Chondrocyte (in vitro differentiated cells): ENCODE measurements around the gene ZNF174. TPM values are rescaled to one million over a fixed set of nuclear protein-coding genes. Genes with fewer than 3 reads are reported as not detected.

Experiments used
- DNase-seq: peaks from one replicate; pipeline ENCODE4 v3.0.0; 2021; ENCODE audit warnings: mixed read lengths, low spot score
- H3K27ac Mint-ChIP-seq: one replicate; pipeline ENCODE4 v1.8.0; 2021; ENCODE audit warnings: mild to moderate bottlenecking, moderate library complexity, mixed read lengths; ENCODE audit not compliant: unreplicated experiment
- H3K27me3 Mint-ChIP-seq: 2 replicates; pipeline ENCODE4 v1.8.0; 2021; ENCODE audit warnings: low read depth, mixed read lengths
- H3K36me3 Mint-ChIP-seq: 2 replicates; pipeline ENCODE4 v1.8.0; 2021; ENCODE audit warnings: low read depth, mixed read lengths
- H3K4me1 Mint-ChIP-seq: 2 replicates; pipeline ENCODE4 v1.8.0; 2021; ENCODE audit warnings: low read depth, mild to moderate bottlenecking, mixed read lengths
- H3K4me3 Mint-ChIP-seq: one replicate; pipeline ENCODE4 v1.8.0; 2021; ENCODE audit warnings: mild to moderate bottlenecking, moderate library complexity, mixed read lengths; ENCODE audit not compliant: unreplicated experiment
- H3K9me3 Mint-ChIP-seq: 2 replicates; pipeline ENCODE4 v1.8.0; 2021; ENCODE audit warnings: low read depth, mixed read lengths
- total RNA-seq: library from RNA; stranded (reverse); gene quantifications from 3 replicates; pipeline ENCODE4 v1.2.1, GENCODE V29; 2021
- TF ChIP-seq, protein P1 (sequence below): fragments of 200-600 bp; sonication (generic); IDR thresholded peaks from 2 replicates; pipeline ENCODE4 v1.5.0; 2021; ENCODE audit warnings: antibody characterized with exemption, mild to moderate bottlenecking, moderate library complexity

Gene ZNF174
- total RNA-seq, 1 donor from 2014 or later, result 10.6 TPM

DNA sequence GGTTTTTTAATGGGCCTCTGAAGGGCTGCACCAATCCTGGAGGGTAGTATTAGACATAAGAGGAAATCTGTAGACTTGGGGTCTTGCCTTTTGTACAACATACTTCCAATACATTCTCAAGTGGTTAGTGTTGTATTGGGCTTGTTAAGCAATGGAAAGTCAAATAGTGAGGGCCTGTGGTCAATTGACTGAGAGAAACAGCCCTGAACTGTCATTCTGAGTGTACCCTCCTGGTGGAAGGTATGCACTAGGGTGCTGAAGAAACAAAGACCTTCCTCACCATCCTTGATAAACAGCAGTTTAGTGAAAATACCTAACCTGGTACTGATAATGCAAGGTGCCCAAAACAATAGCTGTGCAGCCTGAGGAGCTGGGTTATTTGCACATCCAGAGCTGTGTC, 23.1 kb upstream of the ZNF174 start:
- H3K36me3 Mint-ChIP-seq, result peaks cover 48% of the 10 kb centered on the region
- no peaks in the 10 kb centered on the region for H3K4me1 Mint-ChIP-seq
- H3K27ac Mint-ChIP-seq, result no peak overlapping the region
- no peak overlapping the region for H3K4me3 Mint-ChIP-seq
- no peak for DNase-seq
- peaks cover 69% of the 10 kb centered on the region for H3K9me3 Mint-ChIP-seq
- no peaks in the 10 kb centered on the region for H3K27me3 Mint-ChIP-seq
- TF ChIP-seq, protein P1, sequence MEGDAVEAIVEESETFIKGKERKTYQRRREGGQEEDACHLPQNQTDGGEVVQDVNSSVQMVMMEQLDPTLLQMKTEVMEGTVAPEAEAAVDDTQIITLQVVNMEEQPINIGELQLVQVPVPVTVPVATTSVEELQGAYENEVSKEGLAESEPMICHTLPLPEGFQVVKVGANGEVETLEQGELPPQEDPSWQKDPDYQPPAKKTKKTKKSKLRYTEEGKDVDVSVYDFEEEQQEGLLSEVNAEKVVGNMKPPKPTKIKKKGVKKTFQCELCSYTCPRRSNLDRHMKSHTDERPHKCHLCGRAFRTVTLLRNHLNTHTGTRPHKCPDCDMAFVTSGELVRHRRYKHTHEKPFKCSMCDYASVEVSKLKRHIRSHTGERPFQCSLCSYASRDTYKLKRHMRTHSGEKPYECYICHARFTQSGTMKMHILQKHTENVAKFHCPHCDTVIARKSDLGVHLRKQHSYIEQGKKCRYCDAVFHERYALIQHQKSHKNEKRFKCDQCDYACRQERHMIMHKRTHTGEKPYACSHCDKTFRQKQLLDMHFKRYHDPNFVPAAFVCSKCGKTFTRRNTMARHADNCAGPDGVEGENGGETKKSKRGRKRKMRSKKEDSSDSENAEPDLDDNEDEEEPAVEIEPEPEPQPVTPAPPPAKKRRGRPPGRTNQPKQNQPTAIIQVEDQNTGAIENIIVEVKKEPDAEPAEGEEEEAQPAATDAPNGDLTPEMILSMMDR, result no peak

DNA sequence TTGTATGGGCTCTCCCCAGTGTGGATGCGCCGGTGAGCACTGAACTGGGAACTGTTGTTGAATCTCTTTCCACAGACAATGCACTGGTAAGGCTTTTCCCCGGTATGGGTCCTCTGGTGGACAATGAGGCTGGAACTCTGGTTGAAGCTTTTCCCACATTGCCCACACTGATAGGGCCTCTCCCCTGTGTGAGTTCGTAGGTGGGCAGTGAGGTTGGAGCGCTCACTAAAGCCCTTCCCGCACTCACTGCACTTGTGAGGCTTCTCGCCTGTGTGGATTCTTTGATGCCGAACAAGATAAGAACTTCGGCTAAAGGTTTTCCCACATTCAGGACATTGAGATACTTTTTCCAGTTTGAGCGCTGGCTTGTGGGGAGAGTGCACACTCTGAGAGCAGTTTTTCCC, 18.0 kb upstream of the ZNF174 start:
- Mint-ChIP-seq H3K4me1 (no peaks in the 10 kb centered on the region), H3K27ac (no peak overlapping the region), H3K4me3 (no peak overlapping the region), H3K36me3 (peaks cover 79% of the 10 kb centered on the region), H3K27me3 (no peaks in the 10 kb centered on the region), H3K9me3 (peaks cover 66% of the 10 kb centered on the region)
- DNase-seq, result no peak
- TF ChIP-seq, protein P1, result no peak

GRCh38 chr16:3388325-3388724, 12.7 kb upstream of the ZNF174 start:
- no peak overlapping the region for H3K27ac Mint-ChIP-seq
- TF ChIP-seq, protein P1, result no peak
- peaks cover 65% of the 10 kb centered on the region for H3K36me3 Mint-ChIP-seq
- H3K4me3 Mint-ChIP-seq, result no peak overlapping the region
- peaks cover 6% of the 10 kb centered on the region for H3K4me1 Mint-ChIP-seq
- H3K9me3 Mint-ChIP-seq, result peaks cover 49% of the 10 kb centered on the region
- no peaks in the 10 kb centered on the region for H3K27me3 Mint-ChIP-seq
- DNase-seq, result no peak

- Mint-ChIP-seq H3K27ac (no peak overlapping the region), H3K9me3 (peaks cover 39% of the 10 kb centered on the region), H3K36me3 (peaks cover 63% of the 10 kb centered on the region), H3K4me3 (no peak overlapping the region), H3K4me1 (peaks cover 6% of the 10 kb centered on the region), H3K27me3 (no peaks in the 10 kb centered on the region)
- DNase-seq, result no peak
- TF ChIP-seq, protein P1, result no peak
These were observed 11.2 kb upstream of the ZNF174 start for GRCh38 chr16:3389663-3390338.

- peak overlapping the region; percentile 83 for H3K4me3 Mint-ChIP-seq
- H3K36me3 Mint-ChIP-seq, result peaks cover 48% of the 10 kb centered on the region
- peak overlapping the region; percentile 81 for H3K27ac Mint-ChIP-seq
- peaks cover 15% of the 10 kb centered on the region for H3K4me1 Mint-ChIP-seq
- DNase-seq, result no peak
- peaks cover 38% of the 10 kb centered on the region for H3K9me3 Mint-ChIP-seq
- H3K27me3 Mint-ChIP-seq, result no peaks in the 10 kb centered on the region
- TF ChIP-seq, protein P1, result no peak
These were observed 603 bp upstream of the ZNF174 start for GRCh38 chr16:3400446-3400778.
